ENCODE results near the gene XRCC5. TPM values are rescaled to one million over a fixed set of nuclear protein-coding genes. Genes with fewer than 3 reads are reported as not detected.

The XRCC5 gene
- total and polyA plus RNA-seq, 2 of the 8 experiments (the other 6 are each of a cell fraction or from before 2014, with no cell fraction given): 308 to 644 TPM

DNA sequence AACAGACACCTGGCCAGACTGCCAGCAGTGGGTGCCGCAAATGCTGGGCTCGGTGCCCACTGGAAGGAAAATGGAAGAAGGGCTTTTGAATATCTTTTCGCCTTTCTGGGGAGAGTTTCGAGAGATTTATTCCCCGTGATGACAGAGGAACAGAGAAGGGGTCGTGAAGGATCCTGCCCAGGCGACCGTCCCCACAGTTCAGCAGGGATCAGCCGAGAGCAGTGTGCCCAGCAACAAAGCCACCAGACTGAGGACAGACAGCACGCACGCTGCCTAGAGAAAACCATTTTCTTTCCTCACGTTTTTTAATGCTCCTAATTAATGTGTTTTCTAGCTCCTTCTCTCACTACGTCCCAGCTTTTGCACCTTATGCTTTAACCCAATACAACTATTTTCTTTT is 47.7 kb downstream of the XRCC5 start (continued):
- TF ChIP-seq, protein P1, sequence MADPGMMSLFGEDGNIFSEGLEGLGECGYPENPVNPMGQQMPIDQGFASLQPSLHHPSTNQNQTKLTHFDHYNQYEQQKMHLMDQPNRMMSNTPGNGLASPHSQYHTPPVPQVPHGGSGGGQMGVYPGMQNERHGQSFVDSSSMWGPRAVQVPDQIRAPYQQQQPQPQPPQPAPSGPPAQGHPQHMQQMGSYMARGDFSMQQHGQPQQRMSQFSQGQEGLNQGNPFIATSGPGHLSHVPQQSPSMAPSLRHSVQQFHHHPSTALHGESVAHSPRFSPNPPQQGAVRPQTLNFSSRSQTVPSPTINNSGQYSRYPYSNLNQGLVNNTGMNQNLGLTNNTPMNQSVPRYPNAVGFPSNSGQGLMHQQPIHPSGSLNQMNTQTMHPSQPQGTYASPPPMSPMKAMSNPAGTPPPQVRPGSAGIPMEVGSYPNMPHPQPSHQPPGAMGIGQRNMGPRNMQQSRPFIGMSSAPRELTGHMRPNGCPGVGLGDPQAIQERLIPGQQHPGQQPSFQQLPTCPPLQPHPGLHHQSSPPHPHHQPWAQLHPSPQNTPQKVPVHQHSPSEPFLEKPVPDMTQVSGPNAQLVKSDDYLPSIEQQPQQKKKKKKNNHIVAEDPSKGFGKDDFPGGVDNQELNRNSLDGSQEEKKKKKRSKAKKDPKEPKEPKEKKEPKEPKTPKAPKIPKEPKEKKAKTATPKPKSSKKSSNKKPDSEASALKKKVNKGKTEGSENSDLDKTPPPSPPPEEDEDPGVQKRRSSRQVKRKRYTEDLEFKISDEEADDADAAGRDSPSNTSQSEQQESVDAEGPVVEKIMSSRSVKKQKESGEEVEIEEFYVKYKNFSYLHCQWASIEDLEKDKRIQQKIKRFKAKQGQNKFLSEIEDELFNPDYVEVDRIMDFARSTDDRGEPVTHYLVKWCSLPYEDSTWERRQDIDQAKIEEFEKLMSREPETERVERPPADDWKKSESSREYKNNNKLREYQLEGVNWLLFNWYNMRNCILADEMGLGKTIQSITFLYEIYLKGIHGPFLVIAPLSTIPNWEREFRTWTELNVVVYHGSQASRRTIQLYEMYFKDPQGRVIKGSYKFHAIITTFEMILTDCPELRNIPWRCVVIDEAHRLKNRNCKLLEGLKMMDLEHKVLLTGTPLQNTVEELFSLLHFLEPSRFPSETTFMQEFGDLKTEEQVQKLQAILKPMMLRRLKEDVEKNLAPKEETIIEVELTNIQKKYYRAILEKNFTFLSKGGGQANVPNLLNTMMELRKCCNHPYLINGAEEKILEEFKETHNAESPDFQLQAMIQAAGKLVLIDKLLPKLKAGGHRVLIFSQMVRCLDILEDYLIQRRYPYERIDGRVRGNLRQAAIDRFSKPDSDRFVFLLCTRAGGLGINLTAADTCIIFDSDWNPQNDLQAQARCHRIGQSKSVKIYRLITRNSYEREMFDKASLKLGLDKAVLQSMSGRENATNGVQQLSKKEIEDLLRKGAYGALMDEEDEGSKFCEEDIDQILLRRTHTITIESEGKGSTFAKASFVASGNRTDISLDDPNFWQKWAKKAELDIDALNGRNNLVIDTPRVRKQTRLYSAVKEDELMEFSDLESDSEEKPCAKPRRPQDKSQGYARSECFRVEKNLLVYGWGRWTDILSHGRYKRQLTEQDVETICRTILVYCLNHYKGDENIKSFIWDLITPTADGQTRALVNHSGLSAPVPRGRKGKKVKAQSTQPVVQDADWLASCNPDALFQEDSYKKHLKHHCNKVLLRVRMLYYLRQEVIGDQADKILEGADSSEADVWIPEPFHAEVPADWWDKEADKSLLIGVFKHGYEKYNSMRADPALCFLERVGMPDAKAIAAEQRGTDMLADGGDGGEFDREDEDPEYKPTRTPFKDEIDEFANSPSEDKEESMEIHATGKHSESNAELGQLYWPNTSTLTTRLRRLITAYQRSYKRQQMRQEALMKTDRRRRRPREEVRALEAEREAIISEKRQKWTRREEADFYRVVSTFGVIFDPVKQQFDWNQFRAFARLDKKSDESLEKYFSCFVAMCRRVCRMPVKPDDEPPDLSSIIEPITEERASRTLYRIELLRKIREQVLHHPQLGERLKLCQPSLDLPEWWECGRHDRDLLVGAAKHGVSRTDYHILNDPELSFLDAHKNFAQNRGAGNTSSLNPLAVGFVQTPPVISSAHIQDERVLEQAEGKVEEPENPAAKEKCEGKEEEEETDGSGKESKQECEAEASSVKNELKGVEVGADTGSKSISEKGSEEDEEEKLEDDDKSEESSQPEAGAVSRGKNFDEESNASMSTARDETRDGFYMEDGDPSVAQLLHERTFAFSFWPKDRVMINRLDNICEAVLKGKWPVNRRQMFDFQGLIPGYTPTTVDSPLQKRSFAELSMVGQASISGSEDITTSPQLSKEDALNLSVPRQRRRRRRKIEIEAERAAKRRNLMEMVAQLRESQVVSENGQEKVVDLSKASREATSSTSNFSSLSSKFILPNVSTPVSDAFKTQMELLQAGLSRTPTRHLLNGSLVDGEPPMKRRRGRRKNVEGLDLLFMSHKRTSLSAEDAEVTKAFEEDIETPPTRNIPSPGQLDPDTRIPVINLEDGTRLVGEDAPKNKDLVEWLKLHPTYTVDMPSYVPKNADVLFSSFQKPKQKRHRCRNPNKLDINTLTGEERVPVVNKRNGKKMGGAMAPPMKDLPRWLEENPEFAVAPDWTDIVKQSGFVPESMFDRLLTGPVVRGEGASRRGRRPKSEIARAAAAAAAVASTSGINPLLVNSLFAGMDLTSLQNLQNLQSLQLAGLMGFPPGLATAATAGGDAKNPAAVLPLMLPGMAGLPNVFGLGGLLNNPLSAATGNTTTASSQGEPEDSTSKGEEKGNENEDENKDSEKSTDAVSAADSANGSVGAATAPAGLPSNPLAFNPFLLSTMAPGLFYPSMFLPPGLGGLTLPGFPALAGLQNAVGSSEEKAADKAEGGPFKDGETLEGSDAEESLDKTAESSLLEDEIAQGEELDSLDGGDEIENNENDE (IDR thresholded peaks at IDR 0.05; ENCODE audit: insufficient replicate concordance, low read length): no peak
- TF ChIP-seq RNF2 (IDR thresholded peaks at IDR 0.05; ENCODE audit: borderline replicate concordance, low read depth, low read length, missing control alignments, poor library complexity, severe bottlenecking): no peak
- TF ChIP-seq, protein P2, sequence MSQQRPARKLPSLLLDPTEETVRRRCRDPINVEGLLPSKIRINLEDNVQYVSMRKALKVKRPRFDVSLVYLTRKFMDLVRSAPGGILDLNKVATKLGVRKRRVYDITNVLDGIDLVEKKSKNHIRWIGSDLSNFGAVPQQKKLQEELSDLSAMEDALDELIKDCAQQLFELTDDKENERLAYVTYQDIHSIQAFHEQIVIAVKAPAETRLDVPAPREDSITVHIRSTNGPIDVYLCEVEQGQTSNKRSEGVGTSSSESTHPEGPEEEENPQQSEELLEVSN (IDR thresholded peaks at IDR 0.05): no peak
- no peak for TF ChIP-seq ASH2L (IDR thresholded peaks at IDR 0.05; ENCODE audit: low read length)
- no peak for TF ChIP-seq RAD21 (IDR thresholded peaks at IDR 0.05 in 1 of 2, conservative IDR thresholded peaks at IDR 0.05 in 1 of 2; ENCODE audit: low read depth in 2 of 2, low read length in 2 of 2)

Data from H1 (cell line).